SU-DHL-6 (cell line): Measurements from ENCODE around the gene SPCS1.

Experiments used
- EZH2phosphoT487 ChIP-seq: fragments of 200-600 bp; sonication (generic), shearing (Covaris generic); conservative IDR thresholded peaks from 2 replicates; pipeline ENCODE4 v1.6.1; 2018; ENCODE audit warnings: mild to moderate bottlenecking, antibody characterized with exemption, low read length, moderate library complexity, mixed read lengths
- TF ChIP-seq, protein P1 (sequence below): fragments of 200-600 bp; sonication (generic); IDR thresholded peaks from one replicate; pipeline ENCODE4 v1.5.1; 2017; ENCODE audit warnings: antibody characterized with exemption, mild to moderate bottlenecking, low read length, moderate library complexity; ENCODE audit not compliant: insufficient read depth, poor library complexity, severe bottlenecking

DNA sequence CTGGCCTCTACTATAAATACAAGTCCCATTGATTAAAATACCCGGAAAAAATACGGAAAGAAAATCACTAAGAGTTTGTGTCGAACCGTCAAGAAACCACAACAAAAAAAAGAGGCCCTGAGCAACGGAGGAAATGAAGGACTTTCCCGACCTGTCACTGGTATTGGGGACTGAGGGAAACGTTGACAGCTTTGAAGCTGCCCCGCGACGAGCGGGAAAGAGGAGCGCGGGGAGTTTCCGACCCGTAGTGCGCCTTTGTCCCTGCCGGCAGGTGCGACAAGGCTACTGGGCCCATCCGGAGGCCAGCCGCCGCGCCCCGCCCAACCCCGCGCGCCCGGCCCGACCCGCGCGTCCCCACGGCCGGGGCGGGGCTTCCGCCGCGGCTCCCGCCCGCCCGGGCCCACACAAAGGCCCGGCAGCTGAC, 20.6 kb upstream of the SPCS1 start:
- TF ChIP-seq, protein P1, sequence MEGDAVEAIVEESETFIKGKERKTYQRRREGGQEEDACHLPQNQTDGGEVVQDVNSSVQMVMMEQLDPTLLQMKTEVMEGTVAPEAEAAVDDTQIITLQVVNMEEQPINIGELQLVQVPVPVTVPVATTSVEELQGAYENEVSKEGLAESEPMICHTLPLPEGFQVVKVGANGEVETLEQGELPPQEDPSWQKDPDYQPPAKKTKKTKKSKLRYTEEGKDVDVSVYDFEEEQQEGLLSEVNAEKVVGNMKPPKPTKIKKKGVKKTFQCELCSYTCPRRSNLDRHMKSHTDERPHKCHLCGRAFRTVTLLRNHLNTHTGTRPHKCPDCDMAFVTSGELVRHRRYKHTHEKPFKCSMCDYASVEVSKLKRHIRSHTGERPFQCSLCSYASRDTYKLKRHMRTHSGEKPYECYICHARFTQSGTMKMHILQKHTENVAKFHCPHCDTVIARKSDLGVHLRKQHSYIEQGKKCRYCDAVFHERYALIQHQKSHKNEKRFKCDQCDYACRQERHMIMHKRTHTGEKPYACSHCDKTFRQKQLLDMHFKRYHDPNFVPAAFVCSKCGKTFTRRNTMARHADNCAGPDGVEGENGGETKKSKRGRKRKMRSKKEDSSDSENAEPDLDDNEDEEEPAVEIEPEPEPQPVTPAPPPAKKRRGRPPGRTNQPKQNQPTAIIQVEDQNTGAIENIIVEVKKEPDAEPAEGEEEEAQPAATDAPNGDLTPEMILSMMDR: no peak
- TF ChIP-seq EZH2phosphoT487: no peak
